GM06990 (cell line): Measurements from ENCODE around the gene RPL26.
A peak's percentile ranks its signal among the peaks of the same experiment; 100 is the strongest.

ENCODE experiments used
- DNase-seq: peaks from one replicate; pipeline ENCODE4 v3.0.0-alpha.2; 2011; ENCODE audit not compliant: insufficient read length; ENCODE audit errors: extremely low read depth
- H3K27me3 ChIP-seq: replicated peaks from 2 replicates; pipeline ENCODE4 v1.6.0; 2011; ENCODE audit warnings: low read length; ENCODE audit not compliant: control insufficient read depth, insufficient read depth
- H3K36me3 ChIP-seq: 2 replicates; pipeline ENCODE4 v1.5.1; 2011; ENCODE audit warnings: low read length; ENCODE audit not compliant: control insufficient read depth, insufficient read depth
- H3K4me3 ChIP-seq: replicated peaks from 2 replicates; pipeline ENCODE4 v1.5.1; 2011; ENCODE audit warnings: low read depth, mild to moderate bottlenecking, control low read depth, low read length
- CTCF ChIP-seq: IDR thresholded peaks from 2 replicates; pipeline ENCODE4 v1.5.1; 2011; ENCODE audit warnings: low read length, control low read depth, mild to moderate bottlenecking, inconsistent platforms; ENCODE audit not compliant: insufficient read depth, poor library complexity, severe bottlenecking

Gene RPL26

GRCh38 chr17:8383143-8383822 is at the start of gene RPL26:
TSS of gene RPL26 (minus strand) at chr17:8383193. CDS start at chr17:8382310, 883 bp downstream.
- H3K4me3 ChIP-seq: peak within 1 kb of the TSS; percentile 69
- peak; percentile 91 for TF ChIP-seq CTCF
- peak; percentile 93 for DNase-seq
- H3K36me3 ChIP-seq: peaks cover 21% of the 10 kb centered on the region
- H3K27me3 ChIP-seq: no peaks in the 10 kb centered on the region

DNA sequence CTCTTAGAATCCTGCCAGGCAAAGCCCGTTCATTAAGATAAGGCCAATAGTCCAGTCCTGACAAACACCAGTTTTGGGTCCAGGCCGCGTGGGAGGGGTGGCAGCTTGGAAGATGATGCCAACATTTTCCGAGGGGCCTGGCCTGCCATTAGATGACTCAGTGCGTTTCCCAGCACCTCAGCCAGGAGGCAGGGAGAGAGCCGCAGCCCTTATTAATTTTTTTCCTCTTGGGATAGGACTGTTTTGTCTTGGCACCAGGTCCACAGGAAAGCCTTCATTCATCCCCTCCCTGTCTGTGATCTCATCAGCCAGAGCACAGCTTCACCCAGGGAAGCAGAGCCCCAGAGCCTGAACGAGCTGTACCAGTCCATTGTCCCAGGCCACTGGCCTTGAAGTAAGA is 48.0 kb upstream of the RPL26 start:
- Histone ChIP-seq H3K36me3 (no peaks in the 10 kb centered on the region), H3K27me3 (no peaks in the 10 kb centered on the region), H3K4me3 (no peak overlapping the region)
- DNase-seq: no peak
- TF ChIP-seq CTCF: no peak

GRCh38 chr17:8426802-8427201 is 43.8 kb upstream of the RPL26 start:
- no peak for DNase-seq
- Histone ChIP-seq H3K36me3 (no peaks in the 10 kb centered on the region), H3K27me3 (no peaks in the 10 kb centered on the region), H3K4me3 (no peak overlapping the region)
- TF ChIP-seq CTCF: no peak

DNA sequence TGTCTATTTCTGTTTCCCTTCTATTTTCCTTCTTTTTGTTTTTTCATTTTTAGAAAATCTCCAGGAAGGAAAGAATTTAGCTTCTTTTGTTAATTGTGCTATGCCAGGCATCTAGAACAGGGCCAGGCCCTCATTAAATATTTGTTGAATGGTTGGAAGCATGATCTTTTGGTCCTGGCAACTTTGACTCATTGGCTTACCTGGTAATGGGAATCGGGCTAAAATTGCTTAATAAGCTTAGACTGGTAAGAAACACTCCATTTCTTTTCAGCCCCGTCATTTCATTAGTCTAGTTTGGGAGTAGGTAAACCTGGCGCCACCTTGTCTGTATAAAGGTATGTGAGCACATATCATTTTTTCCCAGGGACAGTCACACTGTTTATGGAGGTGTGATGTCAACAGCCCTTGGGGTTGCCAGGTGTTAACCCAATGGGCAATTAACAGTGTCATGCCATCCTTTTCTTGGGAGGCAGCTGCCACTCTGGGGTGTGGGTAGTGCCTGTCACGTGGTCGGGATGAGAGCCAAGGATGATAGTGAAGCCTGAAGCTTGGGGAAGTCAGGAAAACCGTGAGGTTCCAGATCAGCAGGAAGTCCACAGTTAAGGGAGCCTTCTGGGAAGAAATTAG is 43.2 kb upstream of the RPL26 start:
- DNase-seq: no peak
- Histone ChIP-seq H3K27me3 (no peaks in the 10 kb centered on the region; the same call in 1 of the 2 replicates), H3K4me3 (no peak overlapping the region), H3K36me3 (no peaks in the 10 kb centered on the region)
- TF ChIP-seq CTCF: no peak

- no peak for TF ChIP-seq CTCF
- Histone ChIP-seq H3K27me3 (no peaks in the 10 kb centered on the region; the same call in 1 of the 2 replicates), H3K4me3 (no peak overlapping the region), H3K36me3 (no peaks in the 10 kb centered on the region)
- DNase-seq: no peak
Measured at GRCh38 chr17:8421571-8421970, 38.6 kb upstream of the RPL26 start.
